NT2/D1 (cell line): ENCODE data around the gene FGF6.
"Not testable (repeated sequence)": the region's sequence is repeated elsewhere in the genome, so short reads cannot be mapped to it uniquely, and the experiment has no call there.

ENCODE experiments used
- DNase-seq: peaks from one replicate; pipeline ENCODE4 v3.0.0-alpha.2; 2011; ENCODE audit warnings: low read depth, low spot score
- H3K27me3 ChIP-seq: 2 replicates; pipeline ENCODE4 v1.6.0; 2011; ENCODE audit warnings: mild to moderate bottlenecking; ENCODE audit not compliant: insufficient read length, insufficient read depth
- H3K36me3 ChIP-seq: 2 replicates; pipeline ENCODE4 v1.6.1; 2011; ENCODE audit warnings: mild to moderate bottlenecking, low read length, mixed read lengths; ENCODE audit not compliant: insufficient read depth, insufficient read length
- H3K4me1 ChIP-seq: 2 replicates; pipeline ENCODE4 v1.5.1; 2011; ENCODE audit not compliant: insufficient read depth, insufficient read length
- H3K4me3 ChIP-seq: 2 replicates; pipeline ENCODE4 v1.5.1; 2011; ENCODE audit warnings: low read depth; ENCODE audit not compliant: insufficient read length
- H3K9ac ChIP-seq: 2 replicates; pipeline ENCODE4 v1.6.0; 2011; ENCODE audit warnings: low read depth; ENCODE audit not compliant: insufficient read length
- H3K9me3 ChIP-seq: 2 replicates; pipeline ENCODE4 v1.5.1; 2011; ENCODE audit warnings: mild to moderate bottlenecking, low read length; ENCODE audit not compliant: insufficient read depth
- SUZ12 ChIP-seq: IDR thresholded peaks from 2 replicates; pipeline ENCODE4 v1.6.1; 2011; ENCODE audit not compliant: insufficient read length, insufficient read depth; ENCODE audit errors: extremely low read depth
- YY1 ChIP-seq: IDR thresholded peaks from 2 replicates; pipeline ENCODE4 v1.6.1; 2011; ENCODE audit not compliant: insufficient read length, insufficient read depth
- ZNF274 ChIP-seq: IDR thresholded peaks from 2 replicates; pipeline ENCODE4 v1.6.1; 2011; ENCODE audit warnings: mild to moderate bottlenecking, low read depth, low read length

FGF6 gene

DNA sequence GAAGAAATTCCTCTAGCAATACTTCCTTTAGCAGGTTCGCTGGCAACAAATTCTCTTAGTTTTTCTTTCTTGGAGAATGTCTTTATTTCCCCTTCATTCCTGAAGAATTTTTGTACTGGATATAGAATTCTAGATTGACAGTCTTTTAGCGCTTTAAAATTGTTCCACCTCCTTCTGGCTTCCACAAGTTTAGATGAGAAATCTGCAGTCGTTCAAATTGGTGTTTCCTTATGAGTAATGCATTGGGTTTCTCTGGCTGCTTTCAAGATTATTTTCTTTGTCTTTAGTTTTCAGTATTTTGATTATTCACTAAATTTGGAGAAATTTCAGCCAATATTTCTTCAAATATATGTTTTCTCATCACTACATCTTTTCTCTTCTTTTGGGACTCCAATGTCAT lies 33.3 kb upstream of the FGF6 start:
- H3K27me3 ChIP-seq, result no peaks in the 10 kb centered on the region
- H3K4me1 ChIP-seq, result no peaks in the 10 kb centered on the region
- no peaks in the 10 kb centered on the region for H3K36me3 ChIP-seq
- DNase-seq, result no peak
- H3K9ac ChIP-seq, result no peak overlapping the region
- no peak for TF ChIP-seq YY1
- TF ChIP-seq SUZ12, result no peak
- no peak for TF ChIP-seq ZNF274
- H3K9me3 ChIP-seq, result peaks cover 39% of the 10 kb centered on the region
- H3K4me3 ChIP-seq, result no peak overlapping the region

GRCh38 chr12:4477129-4477528 lies 31.5 kb upstream of the FGF6 start:
- no peak for DNase-seq
- Histone ChIP-seq H3K9me3 (peaks cover 39% of the 10 kb centered on the region), H3K9ac (no peak overlapping the region), H3K4me1 (no peaks in the 10 kb centered on the region), H3K4me3 (no peak overlapping the region), H3K36me3 (no peaks in the 10 kb centered on the region), H3K27me3 (no peaks in the 10 kb centered on the region)
- no peak for TF ChIP-seq YY1
- TF ChIP-seq SUZ12, result no peak
- no peak for TF ChIP-seq ZNF274

DNA sequence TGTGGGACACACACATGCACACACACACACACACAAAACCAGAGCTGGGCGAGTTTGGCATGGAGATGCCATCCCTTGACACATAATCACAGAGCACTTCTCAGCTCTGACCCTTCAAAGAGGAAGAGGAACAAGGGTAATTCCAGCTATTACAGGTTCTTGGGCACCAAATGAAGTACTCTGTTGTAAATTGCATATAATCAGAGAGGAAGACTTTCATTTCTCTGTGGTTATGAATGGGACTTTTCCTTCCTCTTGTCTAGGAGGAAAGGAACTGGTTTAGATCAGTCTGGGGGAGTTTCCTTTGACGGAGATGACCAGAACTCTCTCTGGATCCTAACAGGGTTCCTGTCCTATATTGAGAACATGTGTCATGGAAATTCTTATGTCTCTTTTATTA lies 26.4 kb upstream of the FGF6 start:
- H3K4me3 ChIP-seq, result no peak overlapping the region
- H3K27me3 ChIP-seq, result no peaks in the 10 kb centered on the region
- TF ChIP-seq SUZ12 (no peak), ZNF274 (no peak), YY1 (no peak)

DNA sequence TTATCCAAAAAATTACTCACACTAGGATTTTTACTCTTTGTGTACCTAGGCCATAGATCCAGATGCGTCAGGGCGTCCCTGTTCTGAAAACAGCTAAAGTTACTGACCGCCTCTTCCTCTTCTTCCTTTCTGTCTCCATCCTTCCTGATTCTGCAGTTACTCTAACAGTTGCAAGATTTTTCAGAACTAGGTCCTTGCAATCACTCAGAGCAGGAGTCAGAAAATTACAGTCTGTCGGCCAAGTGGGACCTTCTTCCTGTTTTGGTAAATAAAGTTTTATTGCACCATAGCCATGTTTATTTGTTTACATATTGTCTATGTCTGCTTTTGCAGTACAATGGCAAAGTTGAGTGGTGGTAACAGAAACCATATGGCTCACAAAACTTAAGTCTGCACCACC lies 25.6 kb upstream of the FGF6 start:
- H3K4me3 ChIP-seq, result no peak overlapping the region
- H3K9ac ChIP-seq, result no peak overlapping the region
- no peaks in the 10 kb centered on the region for H3K27me3 ChIP-seq
- DNase-seq, result no peak
- no peak for TF ChIP-seq YY1
- TF ChIP-seq ZNF274, result no peak
- TF ChIP-seq SUZ12, result no peak
- H3K9me3 ChIP-seq, result no peaks in the 10 kb centered on the region
- H3K4me1 ChIP-seq, result no peaks in the 10 kb centered on the region
- H3K36me3 ChIP-seq, result no peaks in the 10 kb centered on the region

More for the DNA sequence above, 26.4 kb upstream of the FGF6 start:
- DNase-seq, result no peak
- no peak overlapping the region for H3K9ac ChIP-seq
- H3K36me3 ChIP-seq, result no peaks in the 10 kb centered on the region
- no peaks in the 10 kb centered on the region for H3K4me1 ChIP-seq
- no peaks in the 10 kb centered on the region for H3K9me3 ChIP-seq

DNA sequence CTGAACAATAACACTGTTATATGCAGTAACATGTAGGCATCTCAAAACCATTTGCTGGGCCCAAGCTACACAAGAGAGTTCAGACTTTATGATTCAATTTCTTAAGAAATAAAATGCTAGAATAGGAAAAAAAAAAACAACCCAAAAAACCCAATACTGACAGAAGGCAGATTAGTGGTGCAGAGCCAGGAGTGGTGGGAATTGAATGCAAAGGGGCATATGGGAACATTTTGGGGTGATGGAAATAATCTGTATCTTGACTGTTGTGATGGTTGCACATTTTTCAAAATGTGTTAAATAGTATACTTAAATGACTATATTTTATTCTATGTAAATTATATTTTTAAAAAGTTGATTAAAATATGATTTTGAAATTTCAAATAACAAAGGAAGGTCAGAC lies 23.4 kb upstream of the FGF6 start:
- Histone ChIP-seq H3K27me3 (no peaks in the 10 kb centered on the region), H3K4me3 (no peak overlapping the region), H3K36me3 (no peaks in the 10 kb centered on the region), H3K9ac (no peak overlapping the region), H3K9me3 (no peaks in the 10 kb centered on the region), H3K4me1 (no peaks in the 10 kb centered on the region)
- TF ChIP-seq YY1 (no peak), SUZ12 (no peak), ZNF274 (no peak)
- no peak for DNase-seq

DNA sequence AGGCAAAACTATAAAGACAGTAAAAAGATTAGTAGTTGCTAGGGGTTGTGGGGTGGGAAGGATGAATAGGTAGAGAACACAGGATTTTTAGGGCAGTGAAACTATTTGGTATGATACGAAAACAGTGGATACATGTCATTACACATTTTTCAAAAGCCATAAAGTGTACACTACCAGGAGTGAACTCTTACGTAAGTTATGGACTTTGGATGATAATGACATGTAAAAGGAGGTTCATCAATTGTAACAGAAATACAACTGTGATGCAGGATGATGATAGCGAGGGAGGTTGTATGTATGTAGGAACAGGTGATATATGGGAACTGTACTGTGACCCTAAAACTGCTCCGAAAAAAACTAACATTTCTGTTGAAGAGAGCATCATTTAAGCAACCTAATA lies 15.1 kb upstream of the FGF6 start:
- no peaks in the 10 kb centered on the region for H3K27me3 ChIP-seq
- TF ChIP-seq SUZ12 (no peak), ZNF274 (no peak)
- no peaks in the 10 kb centered on the region for H3K36me3 ChIP-seq
- H3K4me3 ChIP-seq, result no peak overlapping the region
- no peaks in the 10 kb centered on the region for H3K4me1 ChIP-seq
- H3K9ac ChIP-seq, result no peak overlapping the region
- H3K9me3 ChIP-seq, result no peaks in the 10 kb centered on the region
- no peak for DNase-seq

GRCh38 chr12:4455849-4456248 lies 10.2 kb upstream of the FGF6 start:
- DNase-seq, H3K27me3 ChIP-seq, H3K4me1 ChIP-seq, H3K4me3 ChIP-seq, H3K9ac ChIP-seq, H3K36me3 ChIP-seq: not testable (repeated sequence)
- peaks cover 14% of the 10 kb centered on the region for H3K9me3 ChIP-seq

DNA sequence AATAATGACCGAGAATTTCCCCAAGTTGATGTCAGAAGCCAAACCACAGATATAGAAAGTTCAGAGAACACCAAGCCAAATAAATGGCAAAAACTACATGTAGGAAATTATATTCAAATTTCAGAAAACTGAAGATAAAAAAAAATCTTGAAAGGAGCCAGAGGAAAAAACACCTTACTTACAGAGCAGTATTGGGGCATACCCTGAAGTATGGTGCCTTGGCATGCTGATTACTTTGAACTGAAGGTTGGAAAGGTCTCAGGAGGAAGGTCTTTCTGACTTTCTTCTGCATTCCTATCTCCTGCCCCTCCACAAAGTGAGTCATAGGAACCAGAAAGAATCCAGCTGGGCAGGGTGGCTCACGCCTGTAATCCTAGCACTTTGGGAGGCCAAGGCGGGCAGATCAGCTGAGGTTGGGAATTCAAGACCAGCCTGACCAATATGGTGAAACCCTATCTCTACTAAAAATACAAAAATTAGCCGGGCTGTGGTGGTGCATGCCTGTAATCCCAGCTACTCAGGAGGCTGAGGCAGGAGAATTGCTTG lies 8.8 kb upstream of the FGF6 start:
- no peak for DNase-seq
- Histone ChIP-seq H3K9ac (no peak overlapping the region), H3K36me3 (no peaks in the 10 kb centered on the region), H3K4me1 (peaks cover 19% of the 10 kb centered on the region), H3K4me3 (no peak overlapping the region), H3K9me3 (peaks cover 14% of the 10 kb centered on the region), H3K27me3 (no peaks in the 10 kb centered on the region)
- TF ChIP-seq YY1 (no peak), ZNF274 (no peak), SUZ12 (no peak)
